Suprapubic skin (tissue), 4 donors: ENCODE results near the gene COL20A1. TPM values are rescaled to one million over a fixed set of nuclear protein-coding genes. Genes with fewer than 3 reads are reported as not detected.

ENCODE experiments used
- DNase-seq, 2 donors: peaks; one replicate each; pipeline ENCODE4 v3.0.0-alpha.2; 2019; ENCODE audit warnings: low spot score in 2 of 2
- H3K27ac ChIP-seq: fragments of 200-600 bp; sonication (generic); one replicate; pipeline ENCODE4 v1.5.1; 2019
- H3K27me3 ChIP-seq: fragments of 200-600 bp; sonication (generic); one replicate; pipeline ENCODE4 v1.5.1; 2019
- H3K36me3 ChIP-seq: fragments of 200-600 bp; sonication (generic); one replicate; pipeline ENCODE4 v1.5.1; 2019
- H3K4me1 ChIP-seq: fragments of 200-600 bp; sonication (generic); one replicate; pipeline ENCODE4 v1.5.1; 2019
- H3K4me3 ChIP-seq: fragments of 200-600 bp; sonication (generic); one replicate; pipeline ENCODE4 v1.5.1; 2019; ENCODE audit warnings: mild to moderate bottlenecking
- H3K9me3 ChIP-seq: fragments of 200-600 bp; sonication (generic); one replicate; pipeline ENCODE4 v1.5.1; 2019
- CTCF ChIP-seq, 2 donors: fragments of 200-600 bp in 1 of 2; fragments of 450-650 bp in 1 of 2; sonication (generic) in 1 of 2; IDR thresholded peaks; one replicate each; pipeline ENCODE4 v1.5.1; 2016 to 2019; ENCODE audit warnings: antibody characterized with exemption in 2 of 2, mild to moderate bottlenecking in 1 of 2, moderate library complexity in 1 of 2
- EP300 ChIP-seq: sonication (generic); formaldehyde crosslinking; IDR thresholded peaks from one replicate; pipeline ENCODE4 v1.6.1; 2017; ENCODE audit warnings: antibody characterized with exemption
- POLR2A ChIP-seq, 2 donors: fragments of 450-650 bp; IDR thresholded peaks; one replicate each; pipeline ENCODE4 v1.6.1; 2017; ENCODE audit warnings: antibody characterized with exemption in 2 of 2, mild to moderate bottlenecking in 2 of 2, moderate library complexity in 2 of 2
- POLR2AphosphoS5 ChIP-seq, 3 donors: sonication (generic); formaldehyde crosslinking; IDR thresholded peaks; one replicate each; pipeline ENCODE4 v1.6.1; 2017; ENCODE audit warnings: antibody characterized with exemption in 3 of 3
- WGBS: methylation state at CpG from one replicate; pipeline ENCODE4 v1.1.5; 2018; 5-methylcytosine and 5-hydroxymethylcytosine counted together
- total RNA-seq, 4 donors: library from RNA; depleted of rRNA; stranded (reverse); fragments of >200 nt; gene quantifications; one replicate each; pipeline ENCODE4 v1.1.0, GENCODE V29; 2016

Gene COL20A1
- not detected for total RNA-seq

DNA sequence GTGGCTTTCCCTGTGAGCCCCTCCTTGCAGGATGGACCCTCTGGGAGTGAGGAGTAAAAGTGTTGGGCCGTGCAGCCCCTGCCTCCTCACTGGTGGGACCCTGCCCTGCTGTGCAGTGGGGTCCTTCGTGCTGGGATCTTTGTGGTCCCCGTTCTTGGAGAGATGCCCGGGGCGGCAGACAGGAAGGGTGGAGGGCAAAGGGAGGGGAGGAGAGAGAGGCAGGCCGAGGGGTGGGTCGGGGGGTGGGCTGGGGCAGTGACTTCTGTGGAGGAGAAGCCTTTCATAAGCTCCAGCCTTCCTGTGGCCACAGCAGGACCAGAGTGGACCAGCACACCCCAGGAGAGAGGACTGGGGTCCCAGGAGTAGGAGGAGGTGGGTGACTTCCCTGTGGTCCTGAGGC lies at the start of gene COL20A1:
Gene COL20A1, plus strand, starts transcription at position 283 of the 400 bp plus-strand sequence. CDS start 1,922 bp downstream, outside the sequence.
- no peak for DNase-seq
- Histone ChIP-seq H3K36me3 (peaks cover 14% of the 10 kb centered on the region), H3K27me3 (peaks cover 58% of the 10 kb centered on the region), H3K4me1 (peaks cover 7% of the 10 kb centered on the region), H3K9me3 (no peaks in the 10 kb centered on the region), H3K4me3 (no peak within 1 kb of the TSS), H3K27ac (no peak within 1 kb of the TSS)
- TF ChIP-seq POLR2AphosphoS5 (IDR thresholded peaks at IDR 0.05) (no peak), POLR2A (IDR thresholded peaks at IDR 0.05) (no peak), EP300 (no peak), CTCF (IDR thresholded peaks at IDR 0.05) (no peak)
- 35% methylated on average over 7 of the region's 7 CpGs for WGBS

DNA sequence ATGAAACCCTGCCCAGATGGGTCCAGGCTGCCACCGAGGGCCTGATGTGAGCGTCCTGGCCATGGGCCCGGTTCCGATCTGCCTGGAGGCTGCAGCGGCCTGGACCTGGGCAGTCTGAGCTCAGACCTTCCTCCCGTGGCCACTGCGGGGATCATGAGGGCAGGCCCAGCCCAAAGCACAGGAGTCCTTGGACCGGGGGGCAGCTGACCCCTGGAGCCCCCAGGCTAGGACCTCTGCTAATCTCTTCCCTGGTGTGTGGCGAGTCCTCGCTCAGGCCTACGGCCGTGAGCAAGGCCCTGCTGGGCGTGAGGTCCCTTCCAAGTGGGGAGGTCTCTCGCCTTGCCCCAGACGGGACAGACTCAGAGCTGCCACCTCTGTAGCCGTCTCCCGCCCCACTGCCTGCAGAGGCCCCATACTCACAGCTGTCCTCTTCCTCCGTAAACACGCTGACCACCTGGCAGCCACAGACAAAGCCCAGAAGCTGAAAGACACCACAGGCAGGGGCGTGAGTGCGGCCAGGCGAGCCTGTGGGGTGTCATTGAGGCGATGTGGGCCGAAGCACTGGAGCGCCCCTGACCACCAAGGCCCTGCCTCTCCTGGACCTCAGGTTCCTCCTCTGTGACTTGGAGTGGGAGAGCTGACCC lies 49.3 kb upstream of the COL20A1 start:
- Histone ChIP-seq H3K4me3 (no peak overlapping the region), H3K27me3 (peaks cover 37% of the 10 kb centered on the region), H3K36me3 (no peaks in the 10 kb centered on the region), H3K4me1 (peaks cover 2% of the 10 kb centered on the region), H3K9me3 (no peaks in the 10 kb centered on the region), H3K27ac (no peak overlapping the region)
- DNase-seq: no peak
- 90% methylated on average over 11 of the region's 25 CpGs for WGBS
- no peak for TF ChIP-seq CTCF (IDR thresholded peaks at IDR 0.05)

GRCh38 chr20:63244468-63244867 lies 48.5 kb upstream of the COL20A1 start:
- Histone ChIP-seq H3K36me3 (no peaks in the 10 kb centered on the region), H3K27me3 (peaks cover 44% of the 10 kb centered on the region), H3K4me1 (no peaks in the 10 kb centered on the region), H3K27ac (no peak overlapping the region), H3K9me3 (no peaks in the 10 kb centered on the region), H3K4me3 (no peak overlapping the region)
- DNase-seq: no peak
- TF ChIP-seq POLR2AphosphoS5 (IDR thresholded peaks at IDR 0.05): no peak
- TF ChIP-seq POLR2A (IDR thresholded peaks at IDR 0.05): no peak
- TF ChIP-seq CTCF (IDR thresholded peaks at IDR 0.05): no peak
- no peak for TF ChIP-seq EP300
- WGBS: 83% methylated on average over 8 of the region's 10 CpGs

DNA sequence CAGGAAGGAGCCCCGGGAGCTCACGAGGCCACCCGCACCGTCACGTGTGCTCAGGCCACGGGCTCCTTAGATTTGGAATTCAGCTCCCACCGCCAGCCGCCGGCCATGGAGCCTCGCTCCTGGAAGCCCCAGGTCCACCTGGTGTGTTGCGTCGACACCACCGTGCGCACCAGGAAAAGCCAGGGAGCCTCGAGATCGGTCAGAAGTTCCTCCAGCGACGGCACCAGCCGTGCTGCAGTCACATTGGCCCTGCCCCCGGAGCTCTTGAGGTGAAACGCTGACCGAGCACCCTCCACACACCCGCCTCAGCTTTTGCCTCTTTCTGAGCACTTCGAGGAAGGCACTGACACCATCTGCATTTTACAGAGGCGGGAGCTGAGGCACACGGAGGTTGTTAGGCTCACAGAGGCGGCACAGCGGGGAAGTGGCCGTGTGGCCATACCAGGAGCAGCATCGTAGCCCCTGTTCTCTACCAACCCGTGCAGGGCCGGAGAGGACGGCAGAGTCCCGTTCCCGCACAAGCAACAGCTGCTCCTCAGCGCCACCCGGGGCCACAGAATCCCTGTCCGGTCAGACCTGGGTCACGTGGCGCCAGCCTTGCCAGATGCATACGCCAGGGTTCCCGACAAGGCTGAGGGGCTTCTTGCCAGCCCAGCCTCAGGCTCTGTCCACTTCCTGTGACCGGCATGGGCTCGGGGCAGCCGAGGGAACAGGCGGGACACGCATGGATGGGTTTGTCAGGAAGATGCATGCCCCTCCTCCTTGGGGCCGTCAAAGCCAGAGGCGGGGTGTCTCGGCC lies 46.3 kb upstream of the COL20A1 start:
- Histone ChIP-seq H3K4me1 (no peaks in the 10 kb centered on the region), H3K27me3 (peaks cover 60% of the 10 kb centered on the region), H3K27ac (no peak overlapping the region), H3K4me3 (no peak overlapping the region), H3K36me3 (no peaks in the 10 kb centered on the region), H3K9me3 (no peaks in the 10 kb centered on the region)
- DNase-seq: no peak
- TF ChIP-seq EP300: no peak
- TF ChIP-seq POLR2AphosphoS5 (IDR thresholded peaks at IDR 0.05): no peak
- TF ChIP-seq POLR2A (IDR thresholded peaks at IDR 0.05): no peak
- TF ChIP-seq CTCF (IDR thresholded peaks at IDR 0.05): no peak
- 88% methylated on average over 13 of the region's 50 CpGs for WGBS

- no peaks in the 10 kb centered on the region for H3K36me3 ChIP-seq
- WGBS: 76% methylated on average over 5 of the region's 24 CpGs
- TF ChIP-seq POLR2A (IDR thresholded peaks at IDR 0.05) (no peak), POLR2AphosphoS5 (IDR thresholded peaks at IDR 0.05) (no peak), CTCF (IDR thresholded peaks at IDR 0.05) (no peak), EP300 (no peak)
- no peaks in the 10 kb centered on the region for H3K4me1 ChIP-seq
- H3K27ac ChIP-seq: no peak overlapping the region
- H3K4me3 ChIP-seq: no peak overlapping the region
- H3K27me3 ChIP-seq: peaks cover 68% of the 10 kb centered on the region
- no peak for DNase-seq
- H3K9me3 ChIP-seq: no peaks in the 10 kb centered on the region
Measured at GRCh38 chr20:63247671-63248228, 45.2 kb upstream of the COL20A1 start.
